ENCODE results near the gene HAUS6.

DNA sequence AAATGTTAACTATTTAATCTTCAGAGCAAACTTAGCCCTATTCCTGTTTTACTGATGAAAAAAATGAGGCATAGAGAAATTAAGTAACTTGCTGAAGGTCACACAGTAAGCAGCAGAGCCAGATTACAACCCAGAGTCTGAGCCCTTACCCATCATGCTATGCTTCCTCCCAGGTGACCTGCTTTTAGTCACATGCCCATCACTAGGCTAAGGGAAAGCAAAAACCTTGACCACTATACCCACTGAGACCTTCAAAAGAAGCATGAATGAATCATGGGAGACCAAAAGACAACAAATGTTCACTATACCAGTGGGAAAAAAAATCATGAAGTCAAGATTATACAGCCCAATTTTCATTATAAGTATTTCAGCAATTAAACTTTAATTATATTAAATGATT, 5.3 kb upstream of the HAUS6 start:
- TF ChIP-seq POLR2A (IDR thresholded peaks at IDR 0.05) = no peak
- TF ChIP-seq, protein P1, sequence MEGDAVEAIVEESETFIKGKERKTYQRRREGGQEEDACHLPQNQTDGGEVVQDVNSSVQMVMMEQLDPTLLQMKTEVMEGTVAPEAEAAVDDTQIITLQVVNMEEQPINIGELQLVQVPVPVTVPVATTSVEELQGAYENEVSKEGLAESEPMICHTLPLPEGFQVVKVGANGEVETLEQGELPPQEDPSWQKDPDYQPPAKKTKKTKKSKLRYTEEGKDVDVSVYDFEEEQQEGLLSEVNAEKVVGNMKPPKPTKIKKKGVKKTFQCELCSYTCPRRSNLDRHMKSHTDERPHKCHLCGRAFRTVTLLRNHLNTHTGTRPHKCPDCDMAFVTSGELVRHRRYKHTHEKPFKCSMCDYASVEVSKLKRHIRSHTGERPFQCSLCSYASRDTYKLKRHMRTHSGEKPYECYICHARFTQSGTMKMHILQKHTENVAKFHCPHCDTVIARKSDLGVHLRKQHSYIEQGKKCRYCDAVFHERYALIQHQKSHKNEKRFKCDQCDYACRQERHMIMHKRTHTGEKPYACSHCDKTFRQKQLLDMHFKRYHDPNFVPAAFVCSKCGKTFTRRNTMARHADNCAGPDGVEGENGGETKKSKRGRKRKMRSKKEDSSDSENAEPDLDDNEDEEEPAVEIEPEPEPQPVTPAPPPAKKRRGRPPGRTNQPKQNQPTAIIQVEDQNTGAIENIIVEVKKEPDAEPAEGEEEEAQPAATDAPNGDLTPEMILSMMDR (IDR thresholded peaks at IDR 0.05) = no peak

All from uterus (tissue), 2 donors.